NCI-H2081 treated with DMSO at 0.1 percent for 48 hours (cell line): Measurements from ENCODE around the gene TMEM178A.
"Not testable (repeated sequence)": the region's sequence is repeated elsewhere in the genome, so short reads cannot be mapped to it uniquely, and the experiment has no call there.

Source experiments
- DNase-seq: peaks from one replicate; lab custom pipeline; 2025; lab: John Stamatoyannopoulos, UW

The TMEM178A gene

GRCh38 chr2:39665811-39666490 is at the start of gene TMEM178A:
Gene TMEM178A (plus strand): TSS chr2:39665917. CDS start chr2:39665975, 58 bp downstream.
- DNase-seq = no peak

GRCh38 chr2:39618236-39618635 is 47.5 kb upstream of the TMEM178A start:
- DNase-seq = no peak

- DNase-seq = no peak
These were observed 47.0 kb upstream of the TMEM178A start for GRCh38 chr2:39618736-39619135.

DNA sequence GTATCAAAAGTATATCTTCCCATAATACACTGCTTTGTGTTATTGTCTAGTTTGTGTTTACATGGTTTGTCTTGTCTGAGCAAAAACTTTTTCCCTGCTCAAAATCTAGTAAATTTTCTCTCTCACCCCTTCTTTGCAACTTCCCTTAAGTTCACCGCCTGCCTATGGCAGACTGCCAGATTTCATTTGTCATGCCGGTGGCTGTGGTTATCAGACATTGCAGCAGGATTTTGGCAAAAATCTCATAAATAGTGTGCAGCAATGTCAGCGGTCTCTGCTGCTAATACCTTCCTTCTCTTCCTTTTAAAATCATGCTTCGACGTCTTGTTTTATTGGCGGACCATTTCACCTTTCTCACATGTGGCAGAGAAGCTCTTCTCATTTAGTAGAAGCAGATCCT is 45.6 kb upstream of the TMEM178A start:
- DNase-seq = no peak

DNA sequence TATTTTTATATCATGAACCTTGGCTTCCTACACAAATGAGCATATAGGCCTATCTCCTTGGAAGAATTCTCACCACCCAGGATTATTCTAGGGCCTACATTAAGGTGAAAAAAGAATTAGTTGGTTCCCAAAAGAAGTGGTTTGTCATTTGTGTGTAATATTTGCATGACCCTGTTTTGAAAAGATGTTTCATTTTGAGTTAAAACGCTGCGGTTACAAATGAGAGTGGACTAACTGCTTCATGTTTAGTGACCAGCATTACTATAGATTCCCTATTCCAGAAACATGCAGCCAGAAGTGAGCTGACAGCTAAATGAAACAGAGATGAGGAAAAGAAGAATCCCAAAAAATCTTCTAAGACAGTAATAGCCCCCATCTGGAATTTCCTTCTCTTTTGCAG is 44.1 kb upstream of the TMEM178A start:
- DNase-seq = no peak

DNA sequence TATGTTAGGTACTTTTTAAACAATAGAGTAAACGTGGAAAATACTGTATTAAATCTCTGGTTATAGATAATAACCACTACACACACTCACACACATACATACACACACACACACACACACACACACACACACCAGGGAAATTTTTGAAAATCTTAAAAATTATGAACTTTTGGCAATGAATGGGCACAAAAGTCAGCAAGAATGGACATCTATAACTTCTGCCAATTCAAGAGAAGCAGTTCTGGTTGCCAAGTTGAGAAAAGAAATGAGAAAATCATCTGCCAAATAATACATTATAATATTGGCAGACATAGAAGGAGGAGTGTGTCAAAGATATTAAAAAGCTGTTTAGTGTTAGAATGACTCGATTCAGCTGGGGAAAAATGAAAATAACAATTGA is 42.9 kb upstream of the TMEM178A start:
- DNase-seq = no peak

GRCh38 chr2:39623917-39624316 is 41.8 kb upstream of the TMEM178A start:
- no peak for DNase-seq

DNA sequence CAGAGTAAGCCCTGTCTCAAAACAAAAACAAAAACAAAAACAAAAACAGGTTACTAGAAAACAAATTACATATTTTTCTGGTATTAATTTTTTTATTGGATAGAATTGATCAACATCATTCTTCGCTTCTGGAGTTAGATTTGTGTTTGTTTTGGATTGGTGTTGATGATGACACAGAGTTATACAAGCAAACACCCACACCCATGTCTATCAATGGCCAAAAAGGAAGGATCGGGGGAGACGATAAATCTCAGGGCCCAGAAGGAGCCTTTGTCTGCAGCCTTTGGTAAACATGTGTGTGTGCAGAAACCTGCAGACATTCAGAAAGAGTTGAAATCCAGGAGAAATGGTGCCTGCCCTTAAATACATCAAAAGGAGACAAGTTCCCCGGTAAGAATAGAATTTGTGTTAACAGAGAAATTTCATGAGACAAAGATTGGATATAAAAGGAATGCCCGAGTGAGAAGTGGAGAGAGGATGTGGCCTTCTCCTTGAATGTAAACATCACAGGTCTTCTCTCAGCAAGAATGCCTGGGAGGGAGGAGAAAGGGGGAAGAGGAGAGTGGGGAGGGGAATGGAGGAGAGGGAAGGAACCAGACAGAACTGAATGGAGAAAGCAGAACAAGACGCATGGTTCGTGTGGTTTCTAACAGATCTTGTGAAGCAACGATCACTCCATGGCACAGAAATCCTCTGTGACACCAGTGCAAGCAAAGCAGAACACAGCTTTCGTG is 40.4 kb upstream of the TMEM178A start:
- DNase-seq = no peak

DNA sequence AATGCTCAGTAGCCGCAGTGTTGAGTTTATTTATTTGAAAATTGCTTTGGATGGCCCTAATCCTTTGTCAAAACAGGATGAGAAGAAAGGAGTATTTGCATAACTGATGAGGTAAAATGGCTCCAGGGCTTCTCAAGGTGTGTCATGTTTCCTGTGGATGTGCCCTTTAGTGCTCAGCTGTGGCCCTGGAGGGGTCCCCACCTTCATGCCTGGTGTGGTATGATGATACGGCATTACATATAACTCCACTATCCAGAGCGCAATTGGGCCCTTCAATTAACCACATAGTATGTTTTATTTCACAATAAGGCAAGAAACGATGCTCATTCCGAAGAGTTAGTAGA is 39.8 kb upstream of the TMEM178A start:
- DNase-seq = no peak

DNA sequence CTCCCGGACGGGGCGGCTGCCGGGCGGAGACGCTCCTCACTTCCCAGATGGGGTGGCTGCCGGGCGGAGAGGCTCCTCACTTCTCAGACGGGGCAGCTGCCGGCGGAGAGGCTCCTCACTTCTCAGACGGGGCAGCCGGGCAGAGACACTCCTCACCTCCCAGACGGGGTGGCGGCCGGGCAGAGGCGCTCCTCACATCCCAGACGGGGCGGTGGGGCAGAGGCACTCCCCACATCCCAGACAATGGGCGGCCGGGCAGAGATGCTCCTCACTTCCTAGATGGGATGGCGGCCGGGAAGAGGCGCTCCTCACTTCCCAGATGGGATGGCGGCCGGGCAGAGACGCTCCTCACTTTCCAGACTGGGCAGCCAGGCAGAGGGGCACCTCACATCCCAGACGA is 37.4 kb upstream of the TMEM178A start:
- not testable (repeated sequence) for DNase-seq

GRCh38 chr2:39629646-39630045 is 36.1 kb upstream of the TMEM178A start:
- DNase-seq = no peak

- no peak for DNase-seq
These were observed 34.5 kb upstream of the TMEM178A start for GRCh38 chr2:39631256-39631655.

- no peak for DNase-seq
These were observed 34.0 kb upstream of the TMEM178A start for GRCh38 chr2:39631718-39632117.

GRCh38 chr2:39632876-39633275 is 32.8 kb upstream of the TMEM178A start:
- no peak for DNase-seq

GRCh38 chr2:39636306-39636705 is 29.4 kb upstream of the TMEM178A start:
- no peak for DNase-seq

DNA sequence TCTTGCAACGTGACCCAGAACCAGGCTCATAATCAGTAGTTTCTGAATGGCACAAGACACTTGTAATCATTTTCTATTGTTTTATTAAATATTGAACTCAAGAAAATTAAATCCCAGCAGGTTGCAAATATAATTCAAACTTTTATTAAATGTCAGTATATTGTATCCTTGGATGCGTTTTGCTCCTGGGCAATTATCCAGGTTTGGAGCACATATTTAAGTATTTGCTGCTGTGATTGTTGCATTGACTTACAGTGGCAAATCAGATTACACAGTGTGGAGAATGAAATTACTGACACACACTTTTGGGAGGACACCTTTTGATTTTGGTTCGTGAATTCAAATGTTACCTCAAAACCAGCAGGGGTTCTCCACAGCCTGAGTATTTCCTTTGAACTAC is 27.1 kb upstream of the TMEM178A start:
- DNase-seq = no peak

GRCh38 chr2:39640107-39640506 is 25.6 kb upstream of the TMEM178A start:
- no peak for DNase-seq

DNA sequence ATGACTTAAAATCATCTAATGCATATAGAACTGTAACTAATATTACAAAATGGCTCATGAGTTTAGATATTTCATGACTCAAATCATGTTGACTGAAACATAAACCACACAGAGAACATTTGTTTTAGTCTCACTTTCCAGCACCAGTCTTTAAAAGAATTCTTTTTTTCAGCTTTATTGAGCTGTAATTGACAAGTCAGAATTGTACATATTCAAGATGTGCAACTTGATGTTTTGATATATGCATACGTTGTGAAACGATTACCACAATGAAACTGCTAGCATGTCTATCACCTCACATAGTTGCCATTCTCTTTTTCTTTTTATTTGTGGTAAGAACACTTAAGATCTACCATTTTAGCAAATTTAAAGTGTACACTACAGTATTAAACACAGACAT is 25.0 kb upstream of the TMEM178A start:
- no peak for DNase-seq

DNA sequence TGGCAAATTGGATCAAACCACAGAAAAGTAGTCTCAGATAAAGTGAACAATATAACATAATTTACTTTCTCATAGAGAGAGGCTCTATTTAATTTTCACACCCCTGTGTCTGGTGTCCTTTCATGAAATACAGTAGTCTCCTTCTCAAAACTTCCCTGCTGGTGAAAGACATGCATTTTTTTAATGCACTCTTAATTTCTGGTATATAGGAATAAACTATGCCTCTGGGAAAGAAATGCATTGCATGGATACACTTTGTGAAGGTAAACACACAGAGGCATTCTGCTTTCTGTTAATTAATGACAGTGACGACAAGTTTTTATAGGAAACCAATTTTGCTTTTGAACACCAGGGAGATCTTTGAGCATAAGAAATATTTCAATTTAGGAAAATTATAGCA is 24.1 kb upstream of the TMEM178A start:
- no peak for DNase-seq

DNA sequence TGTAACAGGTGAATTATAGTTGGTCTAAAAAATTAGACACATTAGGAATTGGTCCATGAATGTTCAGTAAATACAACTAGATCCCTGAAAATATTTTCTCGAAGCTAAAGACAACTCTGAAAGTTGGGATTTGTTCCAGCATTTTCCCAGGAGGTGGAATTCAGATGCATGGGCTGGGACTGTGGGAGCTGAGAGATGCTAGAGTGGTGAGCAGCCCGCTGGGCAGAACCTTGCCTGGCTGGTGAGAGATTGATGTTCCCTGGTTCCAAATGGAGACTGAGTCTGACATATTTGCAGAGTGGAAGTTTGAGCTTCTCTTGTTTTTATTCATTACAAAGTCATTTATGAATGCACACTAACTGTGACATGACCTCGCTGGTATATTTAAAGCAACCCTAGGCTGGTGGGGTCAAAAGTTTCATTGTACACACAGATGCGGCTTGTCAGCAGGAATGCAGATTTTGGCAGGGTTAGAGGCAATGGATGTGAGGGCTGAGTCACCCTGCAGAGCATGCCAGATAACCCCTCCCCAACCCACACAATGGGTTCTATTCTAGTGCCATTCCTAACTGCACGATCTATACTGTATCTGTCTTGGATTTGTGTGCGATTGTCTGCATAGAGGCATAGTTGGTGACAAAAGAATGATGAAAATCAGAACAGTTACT is 23.5 kb upstream of the TMEM178A start:
- no peak for DNase-seq

GRCh38 chr2:39645826-39646225 is 19.9 kb upstream of the TMEM178A start:
- DNase-seq = no peak

DNA sequence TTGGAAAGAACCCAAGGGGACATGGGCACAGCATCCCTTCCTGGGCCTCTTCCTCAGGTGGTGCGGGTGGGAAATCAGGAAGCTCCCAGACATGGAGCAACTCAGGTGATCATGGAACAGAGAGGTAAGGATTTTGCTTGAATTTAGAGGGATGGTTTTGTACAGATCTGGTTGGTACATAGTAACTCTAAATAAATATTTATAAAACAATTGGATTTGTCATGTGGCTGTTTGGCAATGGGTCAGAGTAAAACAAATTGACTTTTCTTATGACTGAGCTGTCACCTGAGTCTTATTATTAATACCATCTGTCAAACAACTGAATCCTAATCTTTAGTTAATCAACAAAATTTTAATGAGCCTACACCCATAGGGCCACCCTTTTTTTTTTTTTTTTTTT is 19.4 kb upstream of the TMEM178A start:
- no peak for DNase-seq

- no peak for DNase-seq
These were observed 18.5 kb upstream of the TMEM178A start for GRCh38 chr2:39647104-39647765.
